Stimulated activated CD8-positive, alpha-beta memory T cell treated with anti-CD3 and anti-CD28 coated beads, Interleukin-4, amount 100 ng/mL, for 48 hours (primary cell): ENCODE measurements around the gene ZNF85.
"Not testable (repeated sequence)": the region's sequence is repeated elsewhere in the genome, so short reads cannot be mapped to it uniquely, and the experiment has no call there.

Experiments
- DNase-seq: peaks from one replicate; pipeline ENCODE4 v3.0.0-alpha.2; 2020

The ZNF85 gene

DNA sequence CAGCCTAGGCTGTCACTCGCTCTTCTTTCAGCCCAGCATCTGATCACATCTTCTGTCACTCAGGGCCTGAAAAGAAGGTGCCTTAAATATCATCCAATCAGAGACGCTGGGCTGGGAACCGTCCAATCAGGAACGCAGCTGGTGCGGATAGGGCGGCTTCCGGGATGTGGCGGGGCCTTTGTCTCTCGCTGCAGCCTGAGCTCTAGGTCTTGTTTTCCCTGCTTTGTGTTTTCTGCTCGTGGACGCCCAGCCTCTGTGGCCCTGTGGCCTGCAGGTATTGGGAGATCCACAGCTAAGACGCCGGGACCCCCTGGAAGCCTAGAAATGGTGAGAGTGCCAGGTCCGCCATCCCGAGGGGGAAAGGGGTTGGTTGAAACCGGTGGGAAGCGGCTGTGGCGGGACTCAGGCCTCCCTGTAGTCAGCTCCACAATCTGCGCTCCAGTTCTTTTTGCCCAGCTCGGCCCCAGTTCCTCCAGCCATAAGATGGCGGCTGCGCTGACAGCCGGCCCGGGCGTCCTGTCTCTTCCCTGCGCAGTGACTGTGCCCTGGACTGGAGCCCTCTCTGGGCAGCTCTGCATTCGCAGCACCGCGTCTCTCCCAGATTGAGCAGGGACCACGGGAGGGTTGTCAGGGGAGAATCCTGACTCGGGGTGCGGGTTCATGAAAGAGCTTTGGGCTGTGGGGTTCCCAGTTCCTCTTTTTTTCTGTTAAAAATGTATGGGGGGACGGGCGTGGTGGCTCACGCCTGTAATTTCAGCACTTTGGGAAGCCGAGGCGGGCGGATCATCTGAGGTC lies at the start of gene ZNF85:
Gene ZNF85 (plus strand): TSS at position 175 of the 795 bp plus-strand sequence. CDS start 150 bp downstream, at position 325.
- DNase-seq, result peak; percentile 90

DNA sequence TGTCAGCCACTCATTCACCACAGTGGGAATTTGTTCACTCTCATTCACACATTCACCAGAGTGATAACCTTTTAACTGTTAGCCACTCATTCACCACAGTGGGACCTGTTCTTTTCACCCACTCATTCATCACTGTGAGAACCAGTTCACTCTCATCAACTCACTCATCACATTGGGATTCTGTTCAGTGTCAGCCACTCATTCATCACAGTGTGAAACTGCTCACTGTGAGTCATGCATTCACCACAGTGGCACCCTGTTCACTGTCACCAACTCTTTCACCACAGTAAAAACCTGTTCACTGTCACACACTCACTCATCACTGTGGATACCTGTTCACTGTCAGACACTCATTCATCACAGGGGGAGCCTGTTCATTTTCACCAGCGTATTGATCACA lies 43.5 kb upstream of the ZNF85 start:
- no peak for DNase-seq

GRCh38 chr19:20912973-20913372 lies 10.1 kb upstream of the ZNF85 start:
- no peak for DNase-seq

DNA sequence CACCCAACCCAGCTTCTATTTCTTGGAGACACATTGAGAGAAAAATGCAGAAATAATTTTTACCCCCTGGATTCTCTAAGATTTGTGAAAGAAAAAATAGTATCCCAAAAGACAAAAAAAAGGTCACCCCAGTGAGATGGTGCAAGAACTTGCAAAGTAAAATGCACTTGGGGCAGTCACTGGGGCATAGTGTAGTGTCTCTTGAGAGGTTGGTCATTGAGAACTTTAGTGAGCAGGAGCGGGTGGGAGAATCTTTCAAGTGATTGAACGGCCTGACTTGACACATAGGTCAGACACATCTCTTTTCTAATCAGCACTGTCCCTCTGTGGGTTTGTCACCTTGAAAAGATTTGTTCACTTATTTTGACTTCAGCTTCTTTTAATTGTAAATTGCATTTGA lies 2.4 kb downstream of the ZNF85 start:
- DNase-seq, result no peak

DNA sequence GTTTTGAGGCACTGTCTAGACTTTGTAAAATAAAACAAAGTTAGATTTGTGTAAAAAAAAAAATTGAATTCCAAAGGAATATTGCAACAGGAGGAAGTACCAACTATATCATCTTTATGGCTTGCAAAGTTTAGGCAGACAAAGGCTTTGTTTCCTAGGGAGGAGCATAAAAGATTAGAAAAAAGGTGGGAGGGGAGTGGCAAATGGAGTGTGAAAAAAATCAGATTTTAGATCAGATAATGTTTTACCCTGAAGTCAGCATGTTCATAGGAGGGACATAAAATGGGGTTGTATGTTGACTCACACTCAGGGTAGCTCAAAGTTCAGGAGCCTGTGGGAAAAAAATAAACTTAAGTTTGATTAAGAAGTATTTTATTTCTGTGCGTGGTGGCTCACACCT lies 3.7 kb downstream of the ZNF85 start:
- DNase-seq, result no peak

- DNase-seq, result no peak
Observed at GRCh38 chr19:20928371-20928770, 5.3 kb downstream of the ZNF85 start.

GRCh38 chr19:20936322-20936947 lies 13.4 kb downstream of the ZNF85 start:
- not testable (repeated sequence) for DNase-seq

DNA sequence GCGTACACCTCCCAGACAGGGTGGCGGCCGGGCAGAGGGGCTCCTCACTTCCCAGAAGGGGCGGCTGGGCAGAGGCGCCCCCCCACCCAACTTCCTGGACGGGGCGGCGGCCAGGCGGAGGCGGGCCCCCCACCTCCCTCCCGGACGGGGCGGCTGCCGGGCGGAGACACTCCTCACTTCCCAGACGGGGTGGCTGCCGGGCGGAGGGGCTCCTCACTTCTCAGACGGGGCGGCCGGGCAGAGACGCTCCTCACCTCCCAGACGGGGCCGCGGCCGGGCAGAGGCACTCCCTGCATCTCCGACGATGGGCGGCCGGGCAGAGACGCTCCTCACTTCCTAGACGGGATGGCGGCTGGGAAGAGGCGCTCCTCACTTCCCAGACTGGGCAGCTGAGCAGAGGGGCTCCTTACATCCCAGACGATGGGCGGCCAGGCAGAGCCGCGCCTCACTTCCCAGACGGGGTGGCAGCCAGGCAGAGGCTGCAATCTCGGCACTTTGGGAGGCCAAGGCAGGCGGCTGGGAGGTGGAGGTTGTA lies 29.6 kb downstream of the ZNF85 start:
- not testable (repeated sequence) for DNase-seq

DNA sequence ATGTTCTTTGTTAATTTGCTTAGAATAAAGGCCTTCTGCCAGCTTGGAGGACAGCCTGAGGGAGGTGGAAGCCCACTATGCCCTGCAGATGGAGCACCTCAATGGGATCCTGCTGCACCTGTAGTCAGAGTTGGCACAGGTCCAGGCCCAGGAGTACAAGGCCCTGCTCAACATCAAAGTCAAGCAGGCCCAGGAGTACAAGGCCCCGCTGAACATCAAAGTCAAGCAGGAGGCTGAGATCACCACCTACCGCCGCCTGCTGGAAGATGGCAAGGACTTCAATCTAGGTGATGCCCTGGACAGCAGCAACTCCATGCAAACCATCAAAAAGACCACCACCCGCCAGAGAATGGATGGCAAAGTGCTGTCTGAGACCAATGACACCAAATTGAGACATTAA lies 41.7 kb downstream of the ZNF85 start:
- DNase-seq, result peak; percentile 25

DNA sequence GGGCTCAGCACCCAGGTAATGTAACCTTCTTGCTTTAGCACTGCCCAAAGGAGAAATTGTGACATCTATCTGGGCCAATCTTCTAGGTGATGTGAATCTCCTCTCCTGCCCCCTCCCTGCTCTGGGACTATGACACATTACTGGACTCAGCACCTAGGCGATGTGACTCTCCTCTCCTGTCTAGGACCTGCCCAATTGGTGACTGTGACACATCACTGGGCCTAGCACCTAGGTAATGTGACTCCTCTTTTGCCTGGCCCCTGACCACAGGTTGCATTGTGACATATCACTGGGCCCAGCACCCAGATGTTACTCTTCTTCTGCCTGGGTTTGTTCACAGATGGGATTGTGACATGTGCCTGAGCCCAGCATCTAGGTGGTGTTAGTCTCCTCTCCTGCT lies 45.0 kb downstream of the ZNF85 start:
- DNase-seq, result no peak

DNA sequence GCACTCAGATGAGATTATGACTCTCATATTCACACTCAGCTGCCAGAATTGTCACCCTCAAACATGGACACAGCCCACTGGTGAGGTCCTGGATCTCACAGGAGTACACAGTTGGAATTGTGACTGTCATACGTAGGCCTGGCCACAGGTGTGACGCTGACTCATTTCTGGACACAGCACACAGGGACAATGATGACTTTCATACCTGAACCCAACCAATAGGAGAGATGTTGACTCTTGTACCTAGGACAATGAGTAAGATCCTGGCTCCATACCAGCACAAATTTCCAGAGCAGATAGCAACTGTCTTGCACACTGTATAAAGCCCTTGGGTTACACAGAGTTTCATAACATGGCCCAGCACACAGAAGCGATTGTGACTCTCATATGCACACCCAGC lies 46.4 kb downstream of the ZNF85 start:
- no peak for DNase-seq

GRCh38 chr19:20969898-20970297 lies 46.8 kb downstream of the ZNF85 start:
- DNase-seq, result no peak

DNA sequence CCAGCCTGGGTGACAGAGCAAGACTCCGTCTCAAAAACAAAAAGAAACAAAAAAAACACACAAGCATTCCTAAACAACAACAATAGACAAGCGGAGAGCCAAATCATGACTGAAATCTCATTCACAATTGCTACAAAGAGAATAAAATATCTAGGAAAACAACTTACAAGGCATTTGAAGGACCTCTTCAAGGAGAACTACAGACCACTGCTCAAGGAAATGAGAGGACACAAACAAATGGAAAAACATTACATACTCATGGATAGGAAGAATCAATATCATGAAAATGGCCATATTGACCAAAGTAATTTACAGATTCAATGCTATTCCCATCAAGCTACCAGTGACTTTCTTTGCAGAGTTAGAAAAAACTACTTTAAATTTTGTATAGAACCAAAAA lies 69.7 kb downstream of the ZNF85 start:
- DNase-seq, result not testable (repeated sequence)

- DNase-seq, result peak; percentile 90
Observed at GRCh38 chr19:20999731-21000352, 76.8 kb downstream of the ZNF85 start.
